GM10266 (cell line): ENCODE measurements around the gene LTB4R.

Experiments
- DNase-seq: peaks from one replicate; pipeline ENCODE4 v3.0.0; 2012; ENCODE audit errors: extremely low spot score
- CTCF ChIP-seq: IDR thresholded peaks from 2 replicates; pipeline ENCODE4 v1.5.1; 2012; ENCODE audit warnings: mild to moderate bottlenecking, low read depth; ENCODE audit not compliant: control insufficient read depth, insufficient read depth; ENCODE audit errors: missing control alignments

LTB4R gene

DNA sequence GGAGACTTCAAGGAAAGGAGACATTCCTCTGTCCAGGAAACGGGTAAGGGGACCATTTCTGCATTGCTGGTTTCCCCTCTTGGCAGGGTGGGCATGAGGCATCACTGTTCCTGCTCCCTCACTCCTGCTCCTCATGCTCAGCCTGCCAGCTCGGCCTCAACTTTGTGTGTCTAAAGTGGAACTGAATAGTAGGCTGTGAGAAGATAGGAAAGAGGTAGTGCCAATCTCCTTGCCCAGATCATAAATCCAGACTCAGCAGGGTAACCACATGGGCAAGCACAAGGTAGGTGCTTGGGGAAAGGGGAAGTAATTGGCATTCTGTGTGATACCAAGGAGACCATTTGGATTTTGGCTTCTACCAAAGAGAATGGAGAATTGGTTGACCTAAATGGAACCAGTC lies 2.6 kb downstream of the LTB4R start:
- no peak for TF ChIP-seq CTCF
- DNase-seq, result no peak

DNA sequence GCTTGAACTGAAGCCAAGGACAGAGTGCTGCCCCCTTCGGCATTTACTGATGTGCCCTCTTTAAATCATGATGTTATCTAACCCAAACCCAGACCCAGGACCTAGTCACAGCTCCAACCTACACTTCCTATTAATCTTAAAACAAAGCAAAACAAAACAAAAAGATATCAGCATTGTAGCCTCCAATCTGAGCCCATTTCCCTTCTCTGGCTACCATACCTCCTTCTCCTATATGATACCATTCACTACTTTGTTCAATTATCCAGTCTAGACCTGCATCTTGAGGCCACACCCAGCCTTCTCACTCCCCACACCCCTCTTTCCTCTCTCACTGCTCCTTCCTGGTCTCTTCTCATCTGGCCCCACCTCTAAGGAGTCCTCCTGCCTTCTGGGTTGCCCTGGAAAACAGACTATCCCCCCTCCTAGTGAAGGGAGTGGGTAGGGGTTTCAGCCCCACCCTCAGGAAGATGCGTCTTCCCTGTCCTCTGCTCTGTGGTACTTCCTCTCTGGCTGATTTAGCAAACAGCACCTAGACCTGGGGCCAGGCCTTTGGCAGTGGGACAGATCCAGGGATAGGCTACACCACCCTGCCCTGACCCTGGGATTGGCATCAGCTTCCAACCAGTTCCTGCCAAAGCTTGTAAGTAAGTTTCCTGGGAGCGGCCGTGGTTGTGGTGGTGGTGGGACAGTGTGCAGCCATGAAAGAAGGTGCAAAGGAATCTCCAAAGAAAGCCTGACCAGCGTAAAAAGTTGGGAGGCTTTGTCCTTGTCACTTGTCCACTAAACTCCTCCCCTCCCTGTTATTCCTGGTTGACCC lies 3.3 kb downstream of the LTB4R start:
- DNase-seq, result no peak
- TF ChIP-seq CTCF, result no peak

GRCh38 chr14:24315243-24315806 lies 4.0 kb downstream of the LTB4R start:
- no peak for DNase-seq
- TF ChIP-seq CTCF, result no peak

- TF ChIP-seq CTCF, result no peak
- DNase-seq, result no peak
Observed at GRCh38 chr14:24315807-24316596, 4.7 kb downstream of the LTB4R start.

DNA sequence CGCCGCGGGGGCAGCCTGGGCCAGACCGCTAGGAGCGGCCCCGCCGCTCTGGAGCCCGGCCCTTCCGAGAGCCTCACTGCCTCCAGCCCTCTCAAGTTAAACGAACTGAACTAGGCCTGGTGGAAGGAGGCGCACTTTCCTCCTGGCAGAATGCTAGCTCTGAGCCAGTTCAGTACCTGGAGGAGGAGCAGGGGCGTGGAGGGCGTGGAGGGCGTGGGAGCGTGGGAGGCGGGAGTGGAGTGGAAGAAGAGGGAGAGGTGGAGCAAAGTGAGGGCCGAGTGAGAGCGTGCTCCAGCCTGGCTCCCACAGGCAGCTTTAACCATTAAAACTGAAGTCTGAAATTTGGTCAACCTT lies 5.3 kb downstream of the LTB4R start:
- DNase-seq, result no peak
- no peak for TF ChIP-seq CTCF

- TF ChIP-seq CTCF, result no peak
- no peak for DNase-seq
Observed at GRCh38 chr14:24317141-24317928, 6.0 kb downstream of the LTB4R start.
